Measurements from ENCODE around the gene GTF2H1.
A peak's percentile ranks its signal among the peaks of the same experiment; 100 is the strongest.
"Not testable (repeated sequence)": the region's sequence is repeated elsewhere in the genome, so short reads cannot be mapped to it uniquely, and the experiment has no call there.

GTF2H1 gene

GRCh38 chr11:18319914-18320313, 2.5 kb upstream of the GTF2H1 start:
- no peak for DNase-seq (ENCODE audit: low spot score)

GRCh38 chr11:18320617-18321016, 1.8 kb upstream of the GTF2H1 start:
- DNase-seq (ENCODE audit: low spot score) = no peak

- no peak for DNase-seq (ENCODE audit: low spot score)
Observed at GRCh38 chr11:18321578-18321968, 794 bp upstream of the GTF2H1 start.

- DNase-seq (ENCODE audit: low spot score) = no peak
Observed at GRCh38 chr11:18322818-18323570, 627 bp downstream of the GTF2H1 start.

GRCh38 chr11:18323881-18324280, 1.5 kb downstream of the GTF2H1 start:
- DNase-seq (ENCODE audit: low spot score) = not testable (repeated sequence)

- no peak for DNase-seq (ENCODE audit: low spot score)
Observed at GRCh38 chr11:18324381-18324780, 2.0 kb downstream of the GTF2H1 start.

GRCh38 chr11:18329196-18329870, 7.0 kb downstream of the GTF2H1 start:
- no peak for DNase-seq (ENCODE audit: low spot score)

GRCh38 chr11:18330921-18331320, 8.6 kb downstream of the GTF2H1 start:
- no peak for DNase-seq (ENCODE audit: low spot score)

- no peak for DNase-seq (ENCODE audit: low spot score)
Observed at GRCh38 chr11:18332302-18332701, 9.9 kb downstream of the GTF2H1 start.

GRCh38 chr11:18332891-18333290, 10.5 kb downstream of the GTF2H1 start:
- no peak for DNase-seq (ENCODE audit: low spot score)

- DNase-seq (ENCODE audit: low spot score) = no peak
Observed at GRCh38 chr11:18347471-18348125, 25.2 kb downstream of the GTF2H1 start.

GRCh38 chr11:18352581-18352980, 30.2 kb downstream of the GTF2H1 start:
- DNase-seq (ENCODE audit: low spot score) = no peak

- DNase-seq (ENCODE audit: low spot score) = no peak
Observed at GRCh38 chr11:18358646-18359045, 36.3 kb downstream of the GTF2H1 start.

- no peak for DNase-seq (ENCODE audit: low spot score)
Observed at GRCh38 chr11:18361154-18361553, 38.8 kb downstream of the GTF2H1 start.

- DNase-seq (ENCODE audit: low spot score) = no peak
Observed at GRCh38 chr11:18364495-18365073, 42.2 kb downstream of the GTF2H1 start.

GRCh38 chr11:18365741-18366140, 43.4 kb downstream of the GTF2H1 start:
- DNase-seq (ENCODE audit: low spot score) = no peak

GRCh38 chr11:18366286-18366685, 43.9 kb downstream of the GTF2H1 start:
- DNase-seq (ENCODE audit: low spot score) = no peak

- peak; percentile 5 for DNase-seq (ENCODE audit: low spot score)
Observed at GRCh38 chr11:18367431-18367830, 45.1 kb downstream of the GTF2H1 start.

GRCh38 chr11:18368221-18368620, 45.9 kb downstream of the GTF2H1 start:
- peak; percentile 2 for DNase-seq (ENCODE audit: low spot score)

GRCh38 chr11:18369398-18369797, 47.0 kb downstream of the GTF2H1 start:
- peak; percentile 3 for DNase-seq (ENCODE audit: low spot score)

- no peak for DNase-seq (ENCODE audit: low spot score)
Observed at GRCh38 chr11:18371279-18371678, 48.9 kb downstream of the GTF2H1 start.

- peak; percentile 0 for DNase-seq (ENCODE audit: low spot score)
Observed at GRCh38 chr11:18372201-18372600, 49.8 kb downstream of the GTF2H1 start.

GRCh38 chr11:18374956-18375355, 52.6 kb downstream of the GTF2H1 start:
- DNase-seq (ENCODE audit: low spot score) = no peak
